Measurements from ENCODE around the gene SLC7A1.

Gene SLC7A1

GRCh38 chr13:29561918-29562317, 33.6 kb downstream of the SLC7A1 start:
- DNase-seq (ENCODE audit: low read depth) = no peak

- no peak for DNase-seq (ENCODE audit: low read depth)
These were observed 38.7 kb downstream of the SLC7A1 start for GRCh38 chr13:29556742-29557141.

- no peak for DNase-seq (ENCODE audit: low read depth)
These were observed 44.3 kb downstream of the SLC7A1 start for GRCh38 chr13:29551214-29551613.

GRCh38 chr13:29550430-29550988, 45.0 kb downstream of the SLC7A1 start:
- no peak for DNase-seq (ENCODE audit: low read depth)

- DNase-seq (ENCODE audit: low read depth) = no peak
These were observed 46.8 kb downstream of the SLC7A1 start for GRCh38 chr13:29548722-29549121.

GRCh38 chr13:29547153-29547552, 48.3 kb downstream of the SLC7A1 start:
- no peak for DNase-seq (ENCODE audit: low read depth)

- DNase-seq (ENCODE audit: low read depth) = no peak
These were observed 48.8 kb downstream of the SLC7A1 start for GRCh38 chr13:29546662-29547061.

GRCh38 chr13:29545988-29546387, 49.5 kb downstream of the SLC7A1 start:
- no peak for DNase-seq (ENCODE audit: low read depth)

- no peak for DNase-seq (ENCODE audit: low read depth)
These were observed 52.0 kb downstream of the SLC7A1 start for GRCh38 chr13:29543230-29544215.

GRCh38 chr13:29542381-29542780, 53.1 kb downstream of the SLC7A1 start:
- DNase-seq (ENCODE audit: low read depth) = no peak

- no peak for DNase-seq (ENCODE audit: low read depth)
These were observed 54.1 kb downstream of the SLC7A1 start for GRCh38 chr13:29541400-29541799.

- no peak for DNase-seq (ENCODE audit: low read depth)
These were observed 54.7 kb downstream of the SLC7A1 start for GRCh38 chr13:29540799-29541198.

- no peak for DNase-seq (ENCODE audit: low read depth)
These were observed 55.2 kb downstream of the SLC7A1 start for GRCh38 chr13:29540334-29540733.

GRCh38 chr13:29539856-29540255, 55.6 kb downstream of the SLC7A1 start:
- no peak for DNase-seq (ENCODE audit: low read depth)

- no peak for DNase-seq (ENCODE audit: low read depth)
These were observed 56.8 kb downstream of the SLC7A1 start for GRCh38 chr13:29538652-29539040.

- no peak for DNase-seq (ENCODE audit: low read depth)
These were observed 57.5 kb downstream of the SLC7A1 start for GRCh38 chr13:29537736-29538651.

- no peak for DNase-seq (ENCODE audit: low read depth)
These were observed 58.6 kb downstream of the SLC7A1 start for GRCh38 chr13:29536853-29537252.

- DNase-seq (ENCODE audit: low read depth) = no peak
These were observed 59.5 kb downstream of the SLC7A1 start for GRCh38 chr13:29535663-29536655.

GRCh38 chr13:29534083-29534482, 61.4 kb downstream of the SLC7A1 start:
- no peak for DNase-seq (ENCODE audit: low read depth)

GRCh38 chr13:29532821-29533220, 62.7 kb downstream of the SLC7A1 start:
- DNase-seq (ENCODE audit: low read depth) = no peak

- DNase-seq (ENCODE audit: low read depth) = no peak
These were observed 63.4 kb downstream of the SLC7A1 start for GRCh38 chr13:29532116-29532515.

All from stromal cell of bone marrow (primary cell).